Midbrain (tissue), 1 donor: ENCODE measurements around the gene GSTO1.

Source experiments
- DNase-seq: peaks from one replicate; lab custom pipeline; 2025; lab: John Stamatoyannopoulos, UW

GSTO1 gene

DNA sequence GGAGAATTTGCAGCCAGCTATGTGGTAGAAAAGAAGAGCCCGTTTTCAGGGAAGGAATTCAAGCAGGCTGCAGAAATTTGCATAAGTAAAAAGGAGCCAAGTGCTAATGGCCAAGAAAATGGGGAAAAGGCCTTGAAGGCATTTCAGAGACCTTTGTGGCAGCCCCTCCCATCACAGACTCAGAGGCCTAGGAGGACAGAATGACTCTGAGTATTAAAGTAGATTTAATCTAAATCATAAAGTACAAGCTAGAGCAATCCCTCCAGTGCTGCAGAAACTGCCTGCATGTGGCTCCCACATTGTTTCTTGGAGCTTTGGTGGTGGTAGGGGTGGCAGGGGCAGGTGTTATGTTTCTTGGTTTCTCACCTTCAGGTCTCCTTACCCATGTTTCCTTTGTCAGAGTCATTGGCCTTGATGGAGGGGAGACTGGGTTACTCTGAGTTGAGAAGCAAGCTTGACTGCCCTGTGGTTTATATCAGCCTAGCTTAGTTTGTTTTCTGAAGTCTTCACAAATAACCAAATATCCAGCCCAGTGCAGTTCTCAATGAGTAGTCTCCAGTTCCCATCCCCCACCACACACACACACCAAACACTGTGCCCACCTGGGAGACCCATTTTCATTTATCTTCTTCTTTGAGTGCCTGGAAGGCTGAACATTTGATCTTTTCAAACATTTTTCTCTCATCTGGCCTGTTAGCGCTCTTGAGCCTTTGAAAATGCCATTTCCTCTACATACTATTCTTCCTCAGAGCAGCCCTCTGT is 49.1 kb downstream of the GSTO1 start:
- DNase-seq = no peak

DNA sequence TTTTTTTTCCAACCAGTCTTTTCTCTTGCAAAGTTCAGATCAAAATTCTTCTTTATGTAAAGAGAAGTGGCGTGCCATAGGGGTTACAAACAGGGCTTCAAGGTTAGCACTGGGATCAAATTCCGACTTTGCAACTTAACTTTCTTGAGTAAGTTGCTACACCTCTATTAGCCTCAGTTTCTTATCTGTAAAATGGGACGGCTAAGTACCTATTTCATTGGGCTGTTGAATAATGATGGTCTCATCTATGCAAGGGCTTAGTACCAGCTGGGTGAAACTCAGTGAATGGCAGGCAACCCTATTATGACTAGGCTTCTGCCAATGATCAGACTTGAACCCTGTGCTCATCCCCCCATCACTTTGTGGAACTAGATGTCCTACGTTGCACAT is 49.7 kb downstream of the GSTO1 start:
- no peak for DNase-seq

- peak; percentile 17 for DNase-seq
Observed at GRCh38 chr10:104304927-104305326, 50.2 kb downstream of the GSTO1 start.

DNA sequence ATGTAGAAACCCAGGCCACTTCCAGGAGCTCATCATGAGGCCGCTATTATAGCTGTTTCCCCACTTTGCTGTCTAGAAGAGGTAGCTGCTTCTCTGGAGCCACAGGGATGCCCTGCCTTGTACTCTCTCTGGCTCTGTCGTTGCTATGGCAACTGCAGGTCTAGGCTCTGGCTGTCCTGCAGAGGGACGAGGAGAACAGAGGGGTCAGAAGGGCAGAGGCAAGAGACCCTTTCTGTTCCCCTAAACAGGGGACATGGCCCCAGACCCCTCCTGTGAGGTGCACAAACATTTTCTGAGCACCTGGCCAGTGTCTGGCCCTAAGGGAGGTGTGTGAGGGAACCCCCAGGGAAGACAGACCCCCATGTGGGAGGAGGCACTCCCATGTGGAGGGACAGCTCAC is 52.2 kb downstream of the GSTO1 start:
- no peak for DNase-seq

DNA sequence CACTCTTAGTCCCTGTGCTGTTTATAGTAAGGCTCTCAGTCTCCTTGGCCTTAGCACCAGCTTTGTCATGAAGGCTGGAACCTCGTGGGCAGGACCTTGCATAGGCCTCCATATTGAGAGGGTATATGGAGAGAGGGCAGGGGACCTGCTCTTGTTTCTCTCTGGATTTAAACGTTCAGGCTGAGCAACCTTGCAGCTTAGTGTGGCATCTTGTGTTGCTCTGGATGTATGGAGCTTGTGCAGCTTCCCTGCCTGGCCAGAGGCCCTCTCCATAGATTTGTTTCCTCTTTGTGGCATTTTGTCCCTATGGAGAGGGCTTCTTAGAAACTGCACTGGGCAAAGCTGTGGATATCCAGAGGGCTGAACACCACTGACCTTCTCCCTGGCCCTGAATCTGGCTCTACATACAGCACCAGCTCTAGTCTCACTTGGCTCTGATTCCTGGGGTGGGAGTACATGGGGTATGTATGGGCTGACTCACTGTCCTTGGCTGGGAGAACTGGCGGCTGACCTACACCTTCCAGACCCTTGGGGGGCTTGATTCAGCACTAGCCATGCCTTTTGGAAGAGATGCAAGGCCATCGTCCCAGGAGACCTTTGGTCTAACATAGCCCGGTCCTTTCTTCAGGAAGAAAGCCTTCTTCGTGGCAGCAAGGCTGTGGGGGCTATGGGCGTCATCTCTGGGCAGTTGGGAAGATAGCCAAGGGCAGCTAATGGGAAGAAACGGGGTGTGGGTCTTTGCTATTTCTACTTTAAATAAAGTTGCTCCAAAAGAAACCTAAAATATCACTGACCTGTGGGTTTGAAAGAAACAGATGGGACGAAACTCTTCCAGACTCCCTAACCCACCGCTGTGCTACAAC is 53.1 kb downstream of the GSTO1 start:
- no peak for DNase-seq

DNA sequence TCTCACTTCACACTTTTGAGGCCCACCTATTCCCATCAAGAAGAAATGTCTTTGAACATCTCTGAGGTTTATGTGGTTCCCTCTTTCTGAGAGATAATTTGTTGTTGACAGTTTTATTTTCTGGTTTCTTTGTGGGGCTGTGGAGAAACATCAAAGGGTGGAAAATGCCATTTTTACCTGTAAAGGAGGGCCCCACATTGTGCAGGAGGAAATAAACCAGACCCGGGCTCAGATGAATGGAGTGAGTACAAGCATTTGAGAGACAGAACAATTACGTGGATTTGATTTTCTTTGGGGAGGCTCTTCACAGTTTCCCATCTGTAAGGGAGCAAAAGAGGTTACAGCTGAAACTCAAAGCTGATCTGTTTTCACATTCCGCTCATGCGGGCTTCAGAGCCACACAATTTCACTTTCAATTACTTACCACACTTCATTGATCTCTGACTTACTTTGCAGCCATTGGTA is 53.8 kb downstream of the GSTO1 start:
- no peak for DNase-seq

DNA sequence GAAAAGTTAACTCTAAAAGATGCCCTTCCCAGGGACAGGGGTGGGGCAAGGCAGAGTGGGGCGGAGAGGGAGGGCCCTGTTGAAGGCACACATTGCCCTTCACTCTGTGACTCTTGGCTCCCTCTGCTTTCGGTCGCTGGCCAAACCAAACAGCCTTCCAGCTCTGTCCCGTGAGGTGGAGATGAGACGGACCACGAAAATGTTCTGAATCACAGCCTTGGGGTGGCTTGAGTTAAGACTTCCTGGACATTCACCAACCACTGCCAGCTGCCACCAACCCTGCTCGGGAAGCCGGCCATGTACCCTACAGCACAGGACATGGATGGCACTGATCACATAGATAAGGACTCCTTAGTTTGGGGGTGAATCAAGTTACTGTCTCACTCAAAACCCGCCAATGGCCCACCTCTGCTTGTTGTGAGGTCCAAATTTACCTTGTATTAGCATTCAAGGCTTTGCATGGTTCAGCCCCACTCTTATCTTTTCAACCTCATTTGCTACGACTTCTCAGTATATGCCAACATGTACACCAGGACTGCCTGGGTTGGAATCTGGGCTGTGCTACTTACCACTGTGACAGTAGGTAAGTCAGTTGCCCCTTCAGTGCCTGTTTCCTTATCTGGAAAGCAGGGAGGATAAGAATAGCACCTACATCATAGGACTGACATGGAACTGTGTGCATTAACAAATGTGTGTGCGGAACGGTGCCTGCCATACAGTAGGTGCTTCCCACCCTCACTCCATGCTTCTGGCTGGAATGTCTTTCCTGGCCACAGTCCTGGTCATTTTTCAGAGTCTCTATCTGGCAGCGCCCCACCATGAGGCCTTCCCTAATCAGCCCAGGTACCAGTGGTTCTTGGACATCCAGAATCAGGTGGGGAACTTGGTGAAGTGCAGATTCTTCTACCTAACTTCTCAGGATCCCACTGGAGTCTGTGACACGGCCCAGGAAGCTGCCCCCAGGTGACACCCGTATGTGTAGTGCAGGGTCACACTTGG is 55.6 kb downstream of the GSTO1 start:
- DNase-seq = no peak

DNA sequence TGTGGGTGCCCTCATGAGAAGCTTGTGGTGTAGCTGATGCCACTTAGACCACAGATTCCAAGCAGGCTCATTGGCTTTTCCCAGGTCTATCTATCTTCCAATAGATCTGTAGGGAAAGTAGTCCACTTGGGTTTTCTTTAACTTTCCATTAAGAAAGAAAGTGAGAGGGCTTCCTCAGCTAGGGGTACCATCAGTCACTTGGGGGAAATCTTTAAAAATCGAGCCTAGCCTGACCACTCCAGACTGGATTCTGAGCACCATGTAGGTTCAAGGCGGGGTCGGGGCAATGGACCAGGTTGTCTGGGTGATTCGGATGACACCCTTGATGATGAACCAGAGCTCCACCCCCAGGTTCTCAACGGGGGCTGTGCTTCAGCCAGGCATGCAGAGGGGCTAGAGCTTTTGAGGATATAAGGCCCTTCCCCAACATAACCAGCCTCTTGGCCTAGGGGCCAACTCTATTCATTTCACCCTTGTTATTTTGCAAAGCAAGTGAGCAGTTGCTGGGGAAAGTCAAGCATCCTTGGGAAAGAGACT is 56.6 kb downstream of the GSTO1 start:
- DNase-seq = no peak

DNA sequence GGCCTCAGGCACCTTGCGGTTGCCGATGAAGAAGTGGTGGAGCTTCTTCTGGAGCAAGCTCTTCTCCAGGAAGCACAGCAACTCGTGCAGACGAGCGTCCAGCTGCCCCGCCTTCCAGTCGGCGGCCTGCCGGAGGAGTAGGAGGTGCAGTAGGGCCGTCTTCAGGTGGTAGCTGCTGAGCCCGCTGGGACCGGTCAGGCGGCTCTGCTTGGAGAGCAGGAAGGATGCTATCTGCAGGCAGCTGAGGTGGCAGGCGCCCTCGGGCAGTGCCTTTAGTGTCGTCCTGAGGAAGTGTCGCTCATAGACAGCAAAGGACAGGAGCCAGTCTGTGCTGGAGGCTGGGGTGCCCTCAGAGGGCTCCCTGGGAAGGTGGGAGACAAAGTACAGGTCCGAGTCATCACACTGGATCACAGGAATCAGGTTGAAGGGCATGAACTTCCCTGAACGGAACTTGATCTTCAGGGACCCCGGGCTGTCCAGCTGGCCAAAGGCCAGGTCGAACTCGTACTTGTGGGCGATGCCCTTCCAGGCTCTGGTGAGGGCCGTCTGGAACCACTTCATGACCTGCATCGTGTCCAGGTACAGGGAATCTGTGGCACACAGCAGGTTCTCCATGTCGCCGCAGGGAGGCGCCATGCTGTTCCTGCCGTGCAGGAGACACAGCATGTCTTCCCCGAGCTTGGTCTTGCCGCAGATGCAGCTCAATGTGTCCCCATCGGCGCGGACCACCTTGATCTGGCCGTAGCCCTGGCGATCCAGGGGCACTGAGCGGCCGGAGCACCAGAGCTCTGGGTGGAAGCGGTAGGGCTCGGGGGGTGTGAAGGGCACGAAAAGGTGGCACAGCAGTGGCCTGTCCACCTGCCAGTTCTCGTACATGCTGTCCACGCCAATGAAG is 60.1 kb downstream of the GSTO1 start:
- no peak for DNase-seq

DNA sequence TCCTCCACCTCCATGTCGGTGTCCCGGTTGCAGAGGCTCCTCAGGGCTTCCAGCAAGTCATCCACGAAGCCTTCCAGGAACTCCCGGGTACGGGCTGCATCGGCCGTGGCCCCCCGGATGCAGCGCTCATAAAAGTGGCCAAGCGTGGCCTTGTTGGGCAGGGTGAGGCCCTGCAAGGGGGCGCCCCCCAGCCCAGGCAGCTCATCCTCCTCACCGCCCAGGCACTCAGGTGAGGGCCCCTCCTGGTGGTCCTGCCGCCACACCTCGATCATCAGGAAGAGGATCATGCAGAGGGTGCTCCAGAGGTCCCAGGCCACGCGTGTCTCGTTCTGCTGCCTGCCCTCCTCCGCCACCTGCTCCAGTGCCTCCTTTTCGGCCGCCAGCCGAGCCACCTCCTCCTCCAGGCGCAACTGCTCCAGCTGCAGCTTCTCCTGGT is 60.8 kb downstream of the GSTO1 start:
- DNase-seq = no peak

DNA sequence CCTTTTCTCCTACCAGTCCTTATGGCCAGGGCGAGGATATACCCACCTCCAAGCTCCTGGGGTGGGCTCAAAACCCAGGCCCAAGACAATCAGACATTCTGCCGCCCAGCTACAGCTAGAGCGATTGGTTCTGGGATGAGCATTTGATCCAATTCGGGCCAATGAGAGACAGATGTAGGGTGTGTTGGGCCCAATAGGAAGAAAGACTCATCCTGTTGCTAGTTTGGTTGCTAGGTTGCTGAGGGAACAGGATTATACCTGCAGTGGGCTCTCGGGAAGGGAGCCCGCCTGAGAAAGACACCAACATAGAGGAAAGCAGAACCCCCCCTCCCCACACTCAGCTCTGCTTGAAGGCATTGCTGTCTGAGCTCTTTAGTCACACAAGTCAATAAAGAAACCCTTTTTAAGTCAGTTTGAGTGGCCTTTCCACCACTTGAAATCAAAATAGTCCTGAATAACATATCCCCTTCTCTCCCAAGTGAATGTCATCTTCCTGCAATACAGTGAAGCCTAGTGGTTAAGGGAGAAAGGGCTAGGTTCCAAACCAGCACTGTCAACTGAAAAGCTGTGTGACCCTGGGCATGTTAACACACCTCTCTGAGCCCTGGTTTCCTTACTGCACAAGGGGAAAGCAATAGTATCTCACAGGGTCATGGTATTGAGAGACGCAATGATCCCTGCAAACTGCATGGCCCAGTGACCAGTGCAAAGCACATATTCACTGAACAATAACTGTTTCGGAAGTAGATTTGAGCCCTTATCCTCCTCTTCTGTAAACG is 61.8 kb downstream of the GSTO1 start:
- DNase-seq = no peak
